HUES6 (cell line): ENCODE data around the gene ZSWIM5.
"Not testable (repeated sequence)": the region's sequence is repeated elsewhere in the genome, so short reads cannot be mapped to it uniquely, and the experiment has no call there.

ENCODE experiments used
- H3K27ac ChIP-seq: 2 replicates; pipeline ENCODE4 v1.7.0; 2013; ENCODE audit warnings: low read depth, mild to moderate bottlenecking, low read length, inconsistent platforms
- H3K27me3 ChIP-seq: 2 replicates; pipeline ENCODE4 v1.6.1; 2013; ENCODE audit warnings: low read length; ENCODE audit not compliant: control insufficient read depth, insufficient read depth
- H3K36me3 ChIP-seq: 2 replicates; pipeline ENCODE4 v1.6.1; 2013; ENCODE audit warnings: low read length; ENCODE audit not compliant: control insufficient read depth, insufficient read depth
- H3K4me1 ChIP-seq: 2 replicates; pipeline ENCODE4 v1.6.1; 2013; ENCODE audit warnings: low read length; ENCODE audit not compliant: control insufficient read depth, insufficient read depth
- H3K4me3 ChIP-seq: 2 replicates; pipeline ENCODE4 v1.5.1; 2013; ENCODE audit warnings: low read depth, low read length
- H3K9ac ChIP-seq: one replicate; pipeline ENCODE4 v1.6.1; 2013; ENCODE audit warnings: mild to moderate bottlenecking, low read length
- H3K9me3 ChIP-seq: 2 replicates; pipeline ENCODE4 v1.6.1; 2013; ENCODE audit warnings: low read depth, low read length; ENCODE audit not compliant: control insufficient read depth, insufficient read depth

ZSWIM5 gene

GRCh38 chr1:45170151-45170742, 36.2 kb downstream of the ZSWIM5 start:
- H3K9ac ChIP-seq: no peak overlapping the region
- H3K27me3 ChIP-seq: no peaks in the 10 kb centered on the region

GRCh38 chr1:45167947-45168346, 38.5 kb downstream of the ZSWIM5 start:
- H3K9me3 ChIP-seq, H3K27ac ChIP-seq, H3K36me3 ChIP-seq, H3K9ac ChIP-seq, H3K4me1 ChIP-seq, H3K4me3 ChIP-seq, H3K27me3 ChIP-seq: not testable (repeated sequence)

More at GRCh38 chr1:45170151-45170742, 36.2 kb downstream of the ZSWIM5 start:
- H3K36me3 ChIP-seq: no peaks in the 10 kb centered on the region
- no peak overlapping the region for H3K4me3 ChIP-seq
- no peak overlapping the region for H3K27ac ChIP-seq
- no peaks in the 10 kb centered on the region for H3K4me1 ChIP-seq
- H3K9me3 ChIP-seq: no peaks in the 10 kb centered on the region

- not testable (repeated sequence) for H3K36me3 ChIP-seq, H3K4me3 ChIP-seq, H3K9ac ChIP-seq, H3K27ac ChIP-seq, H3K4me1 ChIP-seq, H3K27me3 ChIP-seq, H3K9me3 ChIP-seq
These were observed 42.1 kb downstream of the ZSWIM5 start for GRCh38 chr1:45164307-45164706.

- not testable (repeated sequence) for H3K9me3 ChIP-seq, H3K27ac ChIP-seq, H3K9ac ChIP-seq, H3K36me3 ChIP-seq, H3K4me1 ChIP-seq, H3K4me3 ChIP-seq, H3K27me3 ChIP-seq
These were observed 43.3 kb downstream of the ZSWIM5 start for GRCh38 chr1:45163111-45163510.

- not testable (repeated sequence) for H3K4me3 ChIP-seq, H3K9me3 ChIP-seq, H3K9ac ChIP-seq, H3K27me3 ChIP-seq, H3K4me1 ChIP-seq, H3K27ac ChIP-seq, H3K36me3 ChIP-seq
These were observed 44.1 kb downstream of the ZSWIM5 start for GRCh38 chr1:45162041-45163035.

- Histone ChIP-seq H3K4me1 (no peaks in the 10 kb centered on the region), H3K4me3 (no peak overlapping the region), H3K27ac (no peak overlapping the region), H3K9me3 (no peaks in the 10 kb centered on the region), H3K9ac (no peak overlapping the region), H3K27me3 (no peaks in the 10 kb centered on the region), H3K36me3 (no peaks in the 10 kb centered on the region)
These were observed 50.4 kb downstream of the ZSWIM5 start for GRCh38 chr1:45155957-45156356.

- Histone ChIP-seq H3K9me3 (no peaks in the 10 kb centered on the region), H3K4me1 (no peaks in the 10 kb centered on the region), H3K4me3 (no peak overlapping the region), H3K9ac (no peak overlapping the region), H3K27me3 (no peaks in the 10 kb centered on the region), H3K36me3 (no peaks in the 10 kb centered on the region), H3K27ac (no peak overlapping the region)
These were observed 51.0 kb downstream of the ZSWIM5 start for GRCh38 chr1:45155423-45155822.

GRCh38 chr1:45152126-45152525, 54.3 kb downstream of the ZSWIM5 start:
- Histone ChIP-seq H3K9me3 (no peaks in the 10 kb centered on the region), H3K4me1 (no peaks in the 10 kb centered on the region), H3K27ac (no peak overlapping the region), H3K9ac (no peak overlapping the region), H3K36me3 (no peaks in the 10 kb centered on the region), H3K4me3 (no peak overlapping the region), H3K27me3 (no peaks in the 10 kb centered on the region)

- Histone ChIP-seq H3K9ac (no peak overlapping the region), H3K9me3 (no peaks in the 10 kb centered on the region), H3K27me3 (no peaks in the 10 kb centered on the region), H3K4me1 (no peaks in the 10 kb centered on the region), H3K27ac (no peak overlapping the region), H3K4me3 (no peak overlapping the region), H3K36me3 (no peaks in the 10 kb centered on the region)
These were observed 58.1 kb downstream of the ZSWIM5 start for GRCh38 chr1:45148209-45148825.

GRCh38 chr1:45146833-45147232, 59.6 kb downstream of the ZSWIM5 start:
- H3K27ac ChIP-seq: no peak overlapping the region
- H3K9me3 ChIP-seq: no peaks in the 10 kb centered on the region
- no peaks in the 10 kb centered on the region for H3K4me1 ChIP-seq
- H3K9ac ChIP-seq: no peak overlapping the region
- no peak overlapping the region for H3K4me3 ChIP-seq
- no peaks in the 10 kb centered on the region for H3K36me3 ChIP-seq
- no peaks in the 10 kb centered on the region for H3K27me3 ChIP-seq
